ENCODE results near the gene CCDC24. TPM values are rescaled to one million over a fixed set of nuclear protein-coding genes. Genes with fewer than 3 reads are reported as not detected.
A peak's percentile ranks its signal among the peaks of the same experiment; 100 is the strongest.

Gene CCDC24
- total and polyA plus RNA-seq, 2 of the 13 experiments (the other 11 are each of a cell fraction or from before 2014, with no cell fraction given) = 1.4 to 2.9 TPM

GRCh38 chr1:44029911-44030604 lies 38.7 kb downstream of the CCDC24 start (continued):
- TF ChIP-seq HNRNPLL (IDR thresholded peaks at IDR 0.05; ENCODE audit: low read depth, low read length, poor library complexity, severe bottlenecking) (peak; percentile 24), HOXA5 (CRISPR knock-in tag; IDR thresholded peaks at IDR 0.05) (peak; percentile 43; the same call in 1 of the 2 replicates), EZH2 (conservative IDR thresholded peaks at IDR 0.05; ENCODE audit: low read depth, low read length) (no peak), ZNF549 (CRISPR knock-in tag; IDR thresholded peaks at IDR 0.05) (no peak), ZNF264 (CRISPR knock-in tag; IDR thresholded peaks at IDR 0.05) (0 out of 2 replicates have a peak, but pooled peaks have one; percentile 30), PITX1 (CRISPR knock-in tag; IDR thresholded peaks at IDR 0.05) (peak; percentile 16; the same call in 1 of the 2 replicates), ZBTB10 (CRISPR knock-in tag; IDR thresholded peaks at IDR 0.05; ENCODE audit: borderline replicate concordance) (peak; percentile 74), ZNF34 (CRISPR knock-in tag; IDR thresholded peaks at IDR 0.05; ENCODE audit: borderline replicate concordance) (peak; percentile 50; the same call in 1 of the 2 replicates), ZNF547 (CRISPR knock-in tag; IDR thresholded peaks at IDR 0.05) (no peak), DPF2 (CRISPR knock-in tag; IDR thresholded peaks at IDR 0.05; ENCODE audit: borderline replicate concordance, low read depth) (0 out of 2 replicates have a peak, but pooled peaks have one; percentile 26), MYC (CRISPR knock-in tag; IDR thresholded peaks at IDR 0.05; ENCODE audit: borderline replicate concordance) (peak; percentile 97), KDM5A (IDR thresholded peaks at IDR 0.05; ENCODE audit: borderline replicate concordance, low read length) (peak; percentile 47; the same call in 1 of the 2 replicates), RARA (CRISPR knock-in tag; IDR thresholded peaks at IDR 0.05) (no peak), ZNF33B (CRISPR knock-in tag; IDR thresholded peaks at IDR 0.05) (no peak), JUNB (CRISPR knock-in tag; IDR thresholded peaks at IDR 0.05; ENCODE audit: borderline replicate concordance) (0 out of 2 replicates have a peak, but pooled peaks have one; percentile 14), SPEN (CRISPR knock-in tag; IDR thresholded peaks at IDR 0.05; ENCODE audit: low read depth) (no peak), NFAT5 (CRISPR knock-in tag; IDR thresholded peaks at IDR 0.05) (peak; percentile 88), NRL (CRISPR knock-in tag; IDR thresholded peaks at IDR 0.05; ENCODE audit: borderline replicate concordance) (0 out of 2 replicates have a peak, but pooled peaks have one; percentile 18), DRAP1 (CRISPR knock-in tag; IDR thresholded peaks at IDR 0.05) (peak; percentile 93), SRSF9 (IDR thresholded peaks at IDR 0.05; ENCODE audit: borderline replicate concordance, insufficient read depth, low read depth, low read length, poor library complexity, severe bottlenecking) (no peak), ZFP41 (CRISPR knock-in tag; IDR thresholded peaks at IDR 0.05; ENCODE audit: borderline replicate concordance) (no peak)

Data from HepG2 (cell line).